ENCODE results near the gene GALK2.
A peak's percentile ranks its signal among the peaks of the same experiment; 100 is the strongest.
"Not testable (repeated sequence)": the region's sequence is repeated elsewhere in the genome, so short reads cannot be mapped to it uniquely, and the experiment has no call there.

Gene GALK2

DNA sequence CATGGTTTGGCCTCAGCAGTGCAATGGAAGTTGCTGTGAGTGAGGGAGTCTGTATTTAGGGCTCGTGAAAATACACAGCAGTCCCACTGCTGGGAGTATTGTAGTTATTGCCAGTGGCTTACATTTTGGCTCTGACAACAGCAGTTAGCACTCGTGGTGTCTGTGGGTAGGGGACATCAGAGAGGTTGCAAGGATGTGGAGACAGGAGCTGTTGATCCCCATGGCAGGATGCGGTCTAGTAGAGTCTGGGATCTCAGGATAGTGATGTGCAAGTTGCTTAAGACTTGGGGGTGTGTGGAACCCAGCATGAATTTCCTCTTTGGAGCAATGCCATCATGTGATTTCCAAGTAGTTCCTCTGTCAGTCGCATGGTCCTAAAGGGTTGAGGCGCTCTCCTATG is 59.9 kb downstream of the GALK2 start:
- H3K4me3 ChIP-seq (ENCODE audit: low read depth in 1 of 2, low read length in 2 of 2), result no peak overlapping the region
- H3K4me1 ChIP-seq (ENCODE audit: insufficient read depth, low read length), result no peaks in the 10 kb centered on the region
- H3K9ac ChIP-seq (ENCODE audit: low read length), result no peak overlapping the region
- H3K36me3 ChIP-seq (ENCODE audit: insufficient read depth, low read length), result no peaks in the 10 kb centered on the region
- no peaks in the 10 kb centered on the region for H3K9me3 ChIP-seq (ENCODE audit: low read length)
- H3K27ac ChIP-seq (ENCODE audit: low read depth, low read length), result no peak overlapping the region
- no peaks in the 10 kb centered on the region for H3K27me3 ChIP-seq (ENCODE audit: control insufficient read depth in 1 of 2, insufficient read depth in 2 of 2, low read length in 2 of 2)

DNA sequence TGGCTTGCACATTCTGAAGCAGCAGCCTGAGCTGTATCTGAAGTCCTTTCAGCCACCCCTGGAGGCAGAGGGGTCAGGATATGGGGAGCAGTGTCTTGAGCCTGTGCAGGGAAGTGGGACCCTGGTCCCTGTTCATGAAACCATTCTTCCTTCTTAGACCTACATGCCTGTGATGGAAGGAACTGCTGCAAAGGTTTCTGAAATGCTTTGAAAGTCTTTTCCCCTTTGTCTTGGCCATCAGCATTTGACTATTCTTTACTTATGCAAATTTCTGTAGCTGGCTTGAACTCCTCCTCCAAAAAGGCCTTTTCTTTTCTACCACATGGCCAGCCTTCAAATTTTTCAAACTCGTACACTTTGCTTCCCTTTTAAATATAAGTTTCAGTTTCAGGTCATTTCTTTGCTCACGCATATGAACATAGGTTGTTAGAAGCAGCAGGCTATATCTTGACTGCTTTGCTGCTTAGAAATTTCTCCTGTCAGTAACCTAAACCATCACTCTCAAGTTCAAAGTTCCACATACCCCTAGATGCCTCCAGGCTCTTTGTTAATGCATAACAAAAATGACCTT is 62.3 kb downstream of the GALK2 start:
- Histone ChIP-seq H3K9me3 (ENCODE audit: low read length) (no peaks in the 10 kb centered on the region), H3K27ac (ENCODE audit: low read depth, low read length) (no peak overlapping the region), H3K4me3 (ENCODE audit: low read depth in 1 of 2, low read length in 2 of 2) (no peak overlapping the region), H3K9ac (ENCODE audit: low read length) (no peak overlapping the region), H3K36me3 (ENCODE audit: insufficient read depth, low read length) (no peaks in the 10 kb centered on the region), H3K4me1 (ENCODE audit: insufficient read depth, low read length) (peaks cover 20% of the 10 kb centered on the region), H3K27me3 (ENCODE audit: control insufficient read depth in 1 of 2, insufficient read depth in 2 of 2, low read length in 2 of 2) (no peaks in the 10 kb centered on the region)

DNA sequence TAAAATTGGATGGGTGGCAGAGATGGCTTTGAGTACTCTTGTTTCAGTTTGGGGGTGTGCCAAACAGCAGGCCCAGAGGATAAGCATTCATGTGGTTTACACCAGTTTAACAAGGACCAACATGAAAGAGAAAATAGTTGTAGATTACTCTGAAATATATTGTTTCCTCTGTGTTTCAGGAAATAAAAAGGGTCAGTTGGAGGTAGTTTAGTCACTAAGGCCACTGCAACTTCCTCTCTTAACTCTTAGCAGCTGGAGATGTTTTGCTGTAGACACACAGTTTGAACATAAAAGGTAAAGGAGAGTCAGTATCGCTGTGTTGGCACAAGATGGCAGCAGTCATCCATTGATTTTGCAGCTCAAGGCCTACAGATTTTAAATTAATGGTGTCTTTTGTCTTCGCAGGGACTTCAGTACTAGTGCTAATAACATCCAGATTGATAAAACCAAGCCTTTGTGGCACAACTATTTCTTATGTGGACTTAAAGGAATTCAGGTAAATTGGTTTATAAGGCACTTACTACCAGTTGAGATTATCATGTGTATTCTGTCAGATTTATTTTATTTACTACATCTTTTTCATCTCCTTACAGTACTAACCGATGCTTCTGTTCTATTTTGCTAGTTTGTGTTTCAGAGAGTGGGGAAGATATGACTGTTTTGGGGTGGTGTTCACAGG is 65.5 kb downstream of the GALK2 start:
- Histone ChIP-seq H3K4me3 (ENCODE audit: low read depth in 1 of 2, low read length in 2 of 2) (no peak overlapping the region), H3K27me3 (ENCODE audit: control insufficient read depth in 1 of 2, insufficient read depth in 2 of 2, low read length in 2 of 2) (no peaks in the 10 kb centered on the region), H3K9ac (ENCODE audit: low read length) (no peak overlapping the region), H3K9me3 (ENCODE audit: low read length) (no peaks in the 10 kb centered on the region), H3K27ac (ENCODE audit: low read depth, low read length) (peak overlapping the region; percentile 8), H3K4me1 (ENCODE audit: insufficient read depth, low read length) (peaks cover 46% of the 10 kb centered on the region), H3K36me3 (ENCODE audit: insufficient read depth, low read length) (no peaks in the 10 kb centered on the region)

DNA sequence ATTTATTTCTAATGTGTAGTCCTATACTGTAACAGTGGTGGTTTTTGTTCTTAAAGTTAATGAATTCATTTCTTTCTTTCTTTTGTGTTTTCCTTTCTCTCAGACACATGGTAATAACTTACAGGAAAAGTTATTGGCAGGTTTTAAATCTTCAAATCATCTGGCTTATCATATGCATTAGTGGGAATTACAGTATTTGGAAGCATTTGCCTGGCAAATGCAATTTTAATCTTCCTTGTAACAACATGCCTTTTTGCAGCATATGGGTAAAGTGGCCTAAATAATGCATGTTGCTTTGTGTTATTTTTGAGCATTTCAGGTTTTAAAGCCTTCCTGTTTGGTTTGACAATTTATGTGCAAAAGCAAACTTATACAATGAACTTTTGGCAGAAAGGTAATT is 66.8 kb downstream of the GALK2 start:
- no peaks in the 10 kb centered on the region for H3K36me3 ChIP-seq (ENCODE audit: insufficient read depth, low read length)
- no peak overlapping the region for H3K9ac ChIP-seq (ENCODE audit: low read length)
- no peak overlapping the region for H3K27ac ChIP-seq (ENCODE audit: low read depth, low read length)
- H3K9me3 ChIP-seq (ENCODE audit: low read length), result no peaks in the 10 kb centered on the region
- H3K4me3 ChIP-seq (ENCODE audit: low read depth in 1 of 2, low read length in 2 of 2), result no peak overlapping the region
- H3K27me3 ChIP-seq (ENCODE audit: control insufficient read depth in 1 of 2, insufficient read depth in 2 of 2, low read length in 2 of 2), result no peaks in the 10 kb centered on the region
- H3K4me1 ChIP-seq (ENCODE audit: insufficient read depth, low read length), result peaks cover 46% of the 10 kb centered on the region

DNA sequence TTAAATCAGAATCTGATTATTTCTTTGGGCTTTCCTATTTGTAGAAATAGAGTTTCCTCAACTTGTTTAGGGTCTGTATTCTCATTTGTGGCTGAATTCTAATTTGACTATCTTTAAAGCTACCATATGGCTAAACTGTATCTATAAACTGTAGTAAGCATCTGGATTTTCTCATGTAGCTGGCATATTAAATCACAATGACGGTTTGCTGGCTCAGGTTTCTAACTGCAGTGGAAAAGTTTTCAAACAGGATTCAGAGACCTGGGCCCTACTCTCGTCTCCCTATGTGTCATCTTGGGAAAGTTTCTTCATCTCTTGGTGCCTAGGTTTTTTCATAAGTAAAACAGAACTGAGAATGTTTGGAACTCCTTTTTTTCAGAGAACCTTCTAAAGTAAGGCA is 68.3 kb downstream of the GALK2 start:
- no peak overlapping the region for H3K9ac ChIP-seq (ENCODE audit: low read length)
- peak overlapping the region; percentile 35 for H3K27ac ChIP-seq (ENCODE audit: low read depth, low read length)
- no peaks in the 10 kb centered on the region for H3K9me3 ChIP-seq (ENCODE audit: low read length)
- H3K36me3 ChIP-seq (ENCODE audit: insufficient read depth, low read length), result peaks cover 4% of the 10 kb centered on the region
- no peak overlapping the region for H3K4me3 ChIP-seq (ENCODE audit: low read depth in 1 of 2, low read length in 2 of 2)
- peaks cover 54% of the 10 kb centered on the region for H3K4me1 ChIP-seq (ENCODE audit: insufficient read depth, low read length)
- no peaks in the 10 kb centered on the region for H3K27me3 ChIP-seq (ENCODE audit: control insufficient read depth in 1 of 2, insufficient read depth in 2 of 2, low read length in 2 of 2)

DNA sequence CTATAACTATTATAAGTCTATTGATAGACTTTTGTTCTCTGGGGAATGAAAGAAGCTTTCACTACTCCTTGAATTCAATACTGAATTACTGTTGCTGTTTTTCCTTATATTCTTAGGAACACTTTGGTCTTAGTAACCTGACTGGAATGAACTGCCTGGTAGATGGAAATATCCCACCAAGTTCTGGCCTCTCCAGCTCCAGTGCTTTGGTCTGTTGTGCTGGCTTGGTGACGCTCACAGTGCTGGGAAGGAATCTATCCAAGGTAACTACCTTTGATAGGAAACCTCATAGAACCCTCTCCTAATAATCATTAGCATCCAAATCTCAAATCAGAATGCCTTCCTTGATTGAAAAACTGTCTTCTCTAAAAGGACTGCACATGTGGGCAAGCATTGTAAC is 69.1 kb downstream of the GALK2 start:
- Histone ChIP-seq H3K27me3 (ENCODE audit: control insufficient read depth in 1 of 2, insufficient read depth in 2 of 2, low read length in 2 of 2) (no peaks in the 10 kb centered on the region), H3K4me1 (ENCODE audit: insufficient read depth, low read length) (peaks cover 54% of the 10 kb centered on the region), H3K4me3 (ENCODE audit: low read depth in 1 of 2, low read length in 2 of 2) (no peak overlapping the region), H3K27ac (ENCODE audit: low read depth, low read length) (peak overlapping the region; percentile 61), H3K9me3 (ENCODE audit: low read length) (no peaks in the 10 kb centered on the region), H3K9ac (ENCODE audit: low read length) (no peak overlapping the region), H3K36me3 (ENCODE audit: insufficient read depth, low read length) (peaks cover 4% of the 10 kb centered on the region)

DNA sequence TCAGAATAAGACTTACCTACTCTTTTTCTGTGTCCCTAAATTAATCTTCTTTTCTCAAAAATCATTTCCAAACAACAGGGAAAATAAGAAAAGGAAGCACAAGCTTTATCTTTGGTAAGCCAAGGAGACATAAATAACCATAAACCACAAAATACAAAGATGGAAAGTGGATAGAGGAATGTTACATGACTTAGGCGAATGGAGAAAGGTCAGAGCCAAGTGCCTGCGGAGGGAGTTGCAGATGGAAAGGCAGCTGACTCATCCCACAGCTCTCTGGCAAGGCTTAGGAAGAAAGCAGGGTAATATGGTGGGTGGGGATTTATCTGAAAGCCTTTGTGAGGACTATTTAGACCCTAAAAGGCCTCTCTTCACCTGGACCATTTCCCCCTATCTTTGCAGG is 72.8 kb downstream of the GALK2 start:
- no peak overlapping the region for H3K4me3 ChIP-seq (ENCODE audit: low read depth in 1 of 2, low read length in 2 of 2)
- H3K4me1 ChIP-seq (ENCODE audit: insufficient read depth, low read length), result peaks cover 44% of the 10 kb centered on the region
- H3K36me3 ChIP-seq (ENCODE audit: insufficient read depth, low read length), result peaks cover 4% of the 10 kb centered on the region
- H3K9ac ChIP-seq (ENCODE audit: low read length), result no peak overlapping the region
- no peaks in the 10 kb centered on the region for H3K9me3 ChIP-seq (ENCODE audit: low read length)
- H3K27me3 ChIP-seq (ENCODE audit: control insufficient read depth in 1 of 2, insufficient read depth in 2 of 2, low read length in 2 of 2), result no peaks in the 10 kb centered on the region
- H3K27ac ChIP-seq (ENCODE audit: low read depth, low read length), result no peak overlapping the region

DNA sequence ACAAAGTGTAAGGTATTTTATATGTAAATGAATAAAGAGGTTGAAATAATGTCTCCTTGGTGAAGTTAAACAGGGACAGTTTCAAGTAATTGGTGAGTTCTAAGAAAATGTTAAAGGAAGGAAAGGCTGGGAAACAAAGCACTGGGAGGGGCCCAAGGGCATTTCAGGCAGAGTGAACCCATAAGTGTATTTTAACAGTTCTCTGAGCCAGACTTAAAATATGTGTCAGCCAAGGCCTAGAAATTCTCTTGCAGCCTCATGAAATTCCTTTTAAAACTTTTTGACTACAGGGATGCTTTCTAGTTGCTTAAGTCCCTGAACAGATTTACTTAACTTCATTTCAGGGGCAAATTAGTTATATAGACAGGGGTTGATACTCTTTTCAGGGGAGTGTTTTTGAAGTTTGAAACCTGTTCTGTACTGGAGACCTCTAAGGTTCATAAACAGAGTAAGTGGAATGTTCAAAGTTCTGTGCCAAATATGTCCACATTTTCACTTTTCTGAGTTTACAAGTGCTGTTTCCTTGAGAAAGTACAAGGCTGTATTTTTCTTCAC is 77.6 kb downstream of the GALK2 start:
- no peak overlapping the region for H3K4me3 ChIP-seq (ENCODE audit: low read depth in 1 of 2, low read length in 2 of 2)
- peaks cover 4% of the 10 kb centered on the region for H3K36me3 ChIP-seq (ENCODE audit: insufficient read depth, low read length)
- no peak overlapping the region for H3K27ac ChIP-seq (ENCODE audit: low read depth, low read length)
- peaks cover 20% of the 10 kb centered on the region for H3K4me1 ChIP-seq (ENCODE audit: insufficient read depth, low read length)
- H3K9ac ChIP-seq (ENCODE audit: low read length), result no peak overlapping the region
- no peaks in the 10 kb centered on the region for H3K27me3 ChIP-seq (ENCODE audit: control insufficient read depth in 1 of 2, insufficient read depth in 2 of 2, low read length in 2 of 2)
- H3K9me3 ChIP-seq (ENCODE audit: low read length), result no peaks in the 10 kb centered on the region

DNA sequence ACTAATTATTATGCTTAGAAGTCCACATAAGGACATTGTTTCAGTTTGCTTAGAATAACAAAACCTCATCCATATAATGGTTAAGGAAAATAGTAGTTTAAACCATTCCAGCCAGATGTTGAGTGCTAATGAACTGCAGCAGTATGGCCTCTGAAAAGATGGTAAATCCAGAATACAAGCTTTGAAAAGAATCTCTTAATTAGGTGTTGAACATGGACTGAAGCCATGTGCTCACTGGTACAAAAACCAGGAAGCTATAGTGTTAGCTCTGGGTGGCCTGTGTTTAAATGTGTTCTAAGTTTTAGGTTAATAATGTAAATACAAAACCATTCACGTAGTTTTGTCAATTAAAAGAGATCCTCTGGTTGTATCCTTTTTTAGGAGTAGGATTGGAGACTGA is 78.2 kb downstream of the GALK2 start:
- no peaks in the 10 kb centered on the region for H3K9me3 ChIP-seq (ENCODE audit: low read length)
- H3K9ac ChIP-seq (ENCODE audit: low read length), result no peak overlapping the region
- peak overlapping the region; percentile 19 for H3K27ac ChIP-seq (ENCODE audit: low read depth, low read length)
- peaks cover under 1% of the 10 kb centered on the region for H3K36me3 ChIP-seq (ENCODE audit: insufficient read depth, low read length)
- peaks cover 14% of the 10 kb centered on the region for H3K4me1 ChIP-seq (ENCODE audit: insufficient read depth, low read length)
- H3K27me3 ChIP-seq (ENCODE audit: control insufficient read depth in 1 of 2, insufficient read depth in 2 of 2, low read length in 2 of 2), result no peaks in the 10 kb centered on the region
- H3K4me3 ChIP-seq (ENCODE audit: low read depth in 1 of 2, low read length in 2 of 2), result no peak overlapping the region

DNA sequence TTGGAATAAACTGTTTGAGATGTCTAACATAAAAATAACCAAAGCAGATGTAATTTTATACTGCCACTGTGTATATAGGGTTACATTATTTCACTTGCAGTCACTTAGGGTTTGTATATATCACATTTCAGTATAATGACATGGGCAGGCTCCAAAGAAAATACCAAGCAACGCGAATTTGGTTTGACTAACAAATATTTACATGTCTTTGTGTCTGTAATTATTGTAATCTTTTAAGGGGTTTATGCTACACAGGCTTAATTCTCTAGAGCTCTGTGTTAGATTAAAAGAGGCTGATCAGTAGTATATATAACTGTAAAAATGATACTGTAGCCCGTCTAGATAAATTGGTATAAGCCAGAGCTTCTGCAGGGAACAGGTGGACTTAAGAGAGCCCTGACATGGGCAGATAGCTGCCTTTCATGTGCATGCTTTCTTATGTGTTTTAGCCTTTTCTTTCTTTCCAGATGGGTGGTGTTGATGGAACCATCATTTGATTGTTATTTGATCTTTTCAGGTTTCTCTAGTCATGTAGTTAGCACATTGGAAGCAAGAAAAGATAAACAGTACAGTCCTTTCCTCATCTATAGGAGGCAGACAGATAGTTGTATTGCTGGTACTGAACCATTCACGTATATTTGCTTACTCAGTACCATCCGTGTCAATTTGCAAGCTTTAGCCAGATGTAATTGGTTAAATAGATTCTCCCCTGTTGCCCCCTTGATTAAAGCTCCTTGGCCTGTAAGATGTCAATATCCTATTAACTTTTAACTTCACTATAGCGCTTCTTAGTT is 86.1 kb downstream of the GALK2 start:
- Histone ChIP-seq H3K4me1 (ENCODE audit: insufficient read depth, low read length) (peaks cover 7% of the 10 kb centered on the region), H3K9me3 (ENCODE audit: low read length) (no peaks in the 10 kb centered on the region), H3K9ac (ENCODE audit: low read length) (no peak overlapping the region), H3K27ac (ENCODE audit: low read depth, low read length) (no peak overlapping the region), H3K4me3 (ENCODE audit: low read depth in 1 of 2, low read length in 2 of 2) (no peak overlapping the region), H3K36me3 (ENCODE audit: insufficient read depth, low read length) (no peaks in the 10 kb centered on the region), H3K27me3 (ENCODE audit: control insufficient read depth in 1 of 2, insufficient read depth in 2 of 2, low read length in 2 of 2) (no peaks in the 10 kb centered on the region)

DNA sequence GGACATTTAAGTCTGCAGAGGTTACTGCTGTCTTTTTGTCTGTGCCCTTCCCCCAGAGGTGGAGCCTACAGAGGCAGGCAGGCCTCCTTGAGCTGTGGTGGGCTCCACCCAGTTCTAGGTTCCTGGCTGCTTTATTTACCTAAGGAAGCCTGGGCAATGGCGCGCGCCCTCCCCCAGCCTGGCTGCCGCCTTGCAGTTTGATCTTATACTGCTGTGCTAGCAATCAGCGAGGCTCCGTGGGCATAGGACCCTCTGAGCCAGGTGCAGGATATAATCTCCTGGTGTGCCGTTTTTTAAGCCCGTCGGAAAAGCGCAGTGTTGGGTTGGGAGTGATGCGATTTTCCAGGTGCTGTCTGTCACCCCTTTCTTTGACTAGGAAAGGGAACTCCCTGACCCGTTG is 95.1 kb downstream of the GALK2 start:
- H3K4me3 ChIP-seq (ENCODE audit: low read depth in 1 of 2, low read length in 2 of 2); H3K9me3 ChIP-seq (ENCODE audit: low read length); H3K27me3 ChIP-seq (ENCODE audit: control insufficient read depth in 1 of 2, insufficient read depth in 2 of 2, low read length in 2 of 2); H3K4me1 ChIP-seq (ENCODE audit: insufficient read depth, low read length); H3K9ac ChIP-seq (ENCODE audit: low read length); H3K27ac ChIP-seq (ENCODE audit: low read depth, low read length); H3K36me3 ChIP-seq (ENCODE audit: insufficient read depth, low read length): not testable (repeated sequence)
